AG04449 (cell line): ENCODE data around the gene TPGS1.

Source experiments
- CTCF ChIA-PET: fragments of 350-600 bp; formaldehyde crosslinking; extraction: SDS; loops from one replicate; lab custom pipeline; 2021; ENCODE audit warnings: antibody characterized with exemption; lab: Yijun Ruan, JAX
- POLR2A ChIA-PET: fragments of 400-600, 350-600 bp; formaldehyde crosslinking; extraction: SDS; loops from one replicate; lab custom pipeline; 2020; ENCODE audit warnings: antibody characterized with exemption, inconsistent platforms; lab: Yijun Ruan, JAX
- DNase-seq: peaks from one replicate; pipeline ENCODE4 v3.0.0-alpha.2; 2010; ENCODE audit warnings: low read depth, low spot score
- H3K4me3 ChIP-seq: 2 replicates; pipeline ENCODE4 v1.5.1; 2011; ENCODE audit warnings: low read depth, mild to moderate bottlenecking, control low read depth, low read length
- CTCF ChIP-seq: IDR thresholded peaks from one replicate; pipeline ENCODE4 v1.5.1; 2011; ENCODE audit warnings: mild to moderate bottlenecking, moderate library complexity, low read length, control low read depth, inconsistent platforms; ENCODE audit not compliant: insufficient read depth; ENCODE audit errors: missing control alignments

TPGS1 gene

GRCh38 chr19:531753-532560 lies 24.7 kb downstream of the TPGS1 start, which contains the start of gene CDC34:
TSS of gene CDC34 (plus strand) at chr19:531760. CDS start at chr19:531932, 172 bp downstream.
- TF ChIP-seq CTCF: no peak
- H3K4me3 ChIP-seq: peak within 1 kb of the TSS; percentile 86
- ChIA-PET CTCF (interaction anchor here (0.6 to 10.3 kb wide), 11 partner anchors 10 to 101 kb away, joined by 3 to 113 read pairs (median 3); no protein-coding TSS in a partner anchor), POLR2A (interaction anchor here (0.8 to 2.1 kb wide), 4 partner anchors 13 to 144 kb away, joined by 3 to 7 read pairs (median 4); partner anchors contain the start of gene FSTL3)
- DNase-seq: no peak

GRCh38 chr19:532561-533363 lies 25.5 kb downstream of the TPGS1 start:
- POLR2A ChIA-PET: interaction anchor here (1.0 to 2.1 kb wide), 2 partner anchors 13 to 17 kb away, joined by 3 to 6 read pairs; no protein-coding TSS in a partner anchor
- peak overlapping the region; percentile 86 for H3K4me3 ChIP-seq
- peak; percentile 57 for TF ChIP-seq CTCF
- no peak for DNase-seq
- CTCF ChIA-PET: interaction anchor here (0.6 to 10.3 kb wide), 10 partner anchors 9 to 92 kb away, joined by 3 to 113 read pairs (median 5); no protein-coding TSS in a partner anchor

- DNase-seq: no peak
- POLR2A ChIA-PET: interaction anchor here (1.0 to 2.1 kb wide), 2 partner anchors 13 to 18 kb away, joined by 3 to 6 read pairs; no protein-coding TSS in a partner anchor
- TF ChIP-seq CTCF: no peak
- CTCF ChIA-PET: interaction anchor here (1.2 to 10.3 kb wide), 5 partner anchors 9 to 51 kb away, joined by 3 to 113 read pairs (median 5); no protein-coding TSS in a partner anchor
- H3K4me3 ChIP-seq: peak overlapping the region; percentile 86
These were observed 26.2 kb downstream of the TPGS1 start for GRCh38 chr19:533364-534058.

- CTCF ChIA-PET: interaction anchor here (2.5 kb wide), 1 partner anchor 28 kb away, joined by 14 read pairs; no protein-coding TSS in a partner anchor
- peak overlapping the region; percentile 86; the same call in 1 of the 2 replicates for H3K4me3 ChIP-seq
- TF ChIP-seq CTCF: no peak
- POLR2A ChIA-PET: no interaction called here
- DNase-seq: no peak
These were observed 26.8 kb downstream of the TPGS1 start for GRCh38 chr19:534088-534487.

GRCh38 chr19:535017-535835 lies 27.9 kb downstream of the TPGS1 start:
- DNase-seq: no peak
- TF ChIP-seq CTCF: no peak
- ChIA-PET POLR2A (no interaction called here), CTCF (interaction anchor here (1.3 kb wide), 1 partner anchor 24 kb away, joined by 3 read pairs; no protein-coding TSS in a partner anchor)
- no peak overlapping the region for H3K4me3 ChIP-seq
